Activated B cell treated with CpG ODN at 0.5 μM for 24 hours (primary cell): ENCODE measurements around the gene BNC2. TPM values are rescaled to one million over a fixed set of nuclear protein-coding genes. Genes with fewer than 3 reads are reported as not detected.

Experiments
- ATAC-seq: fragments of 200-7000 bp; cut with Tn5 transposase; one replicate; pipeline ENCODE4 v1.10.0; 2021; ENCODE audit warnings: low read depth, mild to moderate bottlenecking, moderate library complexity
- CTCF ChIA-PET: fragments of 350-600 bp; sonication (Branson Sonifier 250); formaldehyde crosslinking; loops from one replicate; lab custom pipeline; 2021; ENCODE audit warnings: antibody characterized with exemption; lab: Charles Lee
- POLR2A ChIA-PET: fragments of 350-600 bp; sonication (Branson Sonifier 250); formaldehyde crosslinking; loops from one replicate; lab custom pipeline; 2021; ENCODE audit warnings: antibody characterized with exemption; lab: Charles Lee
- DNase-seq: peaks from one replicate; pipeline ENCODE4 v3.0.0; 2022
- H3K27ac Mint-ChIP-seq: one replicate; pipeline ENCODE4 v1.8.0; 2020; ENCODE audit warnings: mixed read lengths
- H3K27me3 Mint-ChIP-seq: one replicate; pipeline ENCODE4 v1.8.0; 2021; ENCODE audit warnings: mixed read lengths
- H3K36me3 Mint-ChIP-seq: one replicate; pipeline ENCODE4 v1.8.0; 2021; ENCODE audit warnings: low read depth, mixed read lengths
- H3K4me1 Mint-ChIP-seq: one replicate; pipeline ENCODE4 v1.8.0; 2021; ENCODE audit warnings: mixed read lengths
- H3K4me3 Mint-ChIP-seq: one replicate; pipeline ENCODE4 v1.8.0; 2020; ENCODE audit warnings: mild to moderate bottlenecking, mixed read lengths
- H3K9me3 Mint-ChIP-seq: one replicate; pipeline ENCODE4 v1.8.0; 2020; ENCODE audit warnings: mixed read lengths
- CTCF ChIP-seq: fragments of 200-600 bp; IDR thresholded peaks from one replicate; pipeline ENCODE4 v1.8.0; 2022; ENCODE audit warnings: antibody characterized with exemption, mild to moderate bottlenecking
- intact Hi-C: fragments of 100-400 bp; cut with micrococcal nuclease; formaldehyde crosslinking; loops from one replicate; pipeline ENCODE4 v1.15.1; 2024
- total RNA-seq: library from RNA; stranded (reverse); gene quantifications from 2 replicates; pipeline ENCODE4 v1.2.3, GENCODE V29; 2022

The BNC2 gene
- total RNA-seq, 1 donor from 2014 or later: not detected

- CTCF ChIA-PET: no interaction called here
- Mint-ChIP-seq H3K9me3 (no peaks in the 10 kb centered on the region), H3K27me3 (no peaks in the 10 kb centered on the region), H3K4me1 (no peaks in the 10 kb centered on the region), H3K27ac (no peak overlapping the region), H3K36me3 (no peaks in the 10 kb centered on the region), H3K4me3 (no peak overlapping the region)
- POLR2A ChIA-PET: no interaction called here
- DNase-seq: no peak
- no peak for ATAC-seq
- intact Hi-C loops: no loop called here
- TF ChIP-seq CTCF: no peak
Observed at GRCh38 chr9:16627967-16628366, 242.5 kb downstream of the BNC2 start.

- no peaks in the 10 kb centered on the region for H3K36me3 Mint-ChIP-seq
- H3K4me1 Mint-ChIP-seq: no peaks in the 10 kb centered on the region
- no peak for DNase-seq
- no peak overlapping the region for H3K27ac Mint-ChIP-seq
- ChIA-PET CTCF (no interaction called here), POLR2A (no interaction called here)
- H3K27me3 Mint-ChIP-seq: no peaks in the 10 kb centered on the region
- intact Hi-C loops: no loop called here
- H3K4me3 Mint-ChIP-seq: no peak overlapping the region
- TF ChIP-seq CTCF: no peak
- H3K9me3 Mint-ChIP-seq: no peaks in the 10 kb centered on the region
- ATAC-seq: no peak
Observed at GRCh38 chr9:16627521-16627920, 242.9 kb downstream of the BNC2 start.

- no peak overlapping the region for H3K27ac Mint-ChIP-seq
Observed at GRCh38 chr9:16626577-16627130, 243.8 kb downstream of the BNC2 start.

GRCh38 chr9:16625811-16626210, 244.7 kb downstream of the BNC2 start:
- ChIA-PET CTCF (no interaction called here), POLR2A (no interaction called here)
- no peak for DNase-seq
- no peak for TF ChIP-seq CTCF
- H3K9me3 Mint-ChIP-seq: no peaks in the 10 kb centered on the region
- no peak for ATAC-seq
- H3K36me3 Mint-ChIP-seq: no peaks in the 10 kb centered on the region
- H3K27ac Mint-ChIP-seq: no peak overlapping the region
- no peak overlapping the region for H3K4me3 Mint-ChIP-seq
- no peaks in the 10 kb centered on the region for H3K27me3 Mint-ChIP-seq
- intact Hi-C loops: no loop called here
- no peaks in the 10 kb centered on the region for H3K4me1 Mint-ChIP-seq

More at GRCh38 chr9:16626577-16627130, 243.8 kb downstream of the BNC2 start:
- H3K9me3 Mint-ChIP-seq: no peaks in the 10 kb centered on the region
- intact Hi-C loops: no loop called here
- DNase-seq (no peak), ATAC-seq (no peak)
- CTCF ChIA-PET: no interaction called here
- POLR2A ChIA-PET: no interaction called here
- H3K4me3 Mint-ChIP-seq: no peak overlapping the region
- H3K36me3 Mint-ChIP-seq: no peaks in the 10 kb centered on the region
- no peaks in the 10 kb centered on the region for H3K4me1 Mint-ChIP-seq
- no peak for TF ChIP-seq CTCF
- H3K27me3 Mint-ChIP-seq: no peaks in the 10 kb centered on the region

GRCh38 chr9:16625161-16625631, 245.3 kb downstream of the BNC2 start:
- no peak overlapping the region for H3K4me3 Mint-ChIP-seq
- H3K27me3 Mint-ChIP-seq: no peaks in the 10 kb centered on the region
- H3K36me3 Mint-ChIP-seq: no peaks in the 10 kb centered on the region
- no peak overlapping the region for H3K27ac Mint-ChIP-seq
- intact Hi-C loops: no loop called here
- no peaks in the 10 kb centered on the region for H3K9me3 Mint-ChIP-seq
- no peaks in the 10 kb centered on the region for H3K4me1 Mint-ChIP-seq
- DNase-seq: no peak
- no peak for TF ChIP-seq CTCF
- ATAC-seq: no peak
- ChIA-PET CTCF (no interaction called here), POLR2A (no interaction called here)
